Smooth muscle cell (in vitro differentiated cells): ENCODE data around the gene GFRA1. TPM values are rescaled to one million over a fixed set of nuclear protein-coding genes. Genes with fewer than 3 reads are reported as not detected.
"Not testable (repeated sequence)": the region's sequence is repeated elsewhere in the genome, so short reads cannot be mapped to it uniquely, and the experiment has no call there.

ENCODE experiments used
- DNase-seq: peaks from one replicate; lab custom pipeline; 2025; ENCODE audit not compliant: unreplicated experiment; lab: John Stamatoyannopoulos, UW
- H2AFZ ChIP-seq: fragments of 200-600 bp; sonication (generic); 2 replicates; pipeline ENCODE4 v1.6.0; 2016; ENCODE audit warnings: antibody characterized with exemption, low read depth, mild to moderate bottlenecking
- H3F3A ChIP-seq: fragments of 200-600 bp; sonication (generic); 2 replicates; pipeline ENCODE4 v1.6.0; 2017; ENCODE audit warnings: antibody characterized with exemption, low read depth
- H3K27ac ChIP-seq: fragments of 200-600 bp; sonication (generic); 2 replicates; pipeline ENCODE4 v1.5.1; 2016; ENCODE audit warnings: low read depth, mild to moderate bottlenecking
- H3K27me3 ChIP-seq: fragments of 200-600 bp; sonication (generic); 2 replicates; pipeline ENCODE4 v1.6.1; 2016; ENCODE audit warnings: low read depth, mild to moderate bottlenecking
- H3K36me3 ChIP-seq: fragments of 200-600 bp; sonication (generic); 2 replicates; pipeline ENCODE4 v1.5.1; 2016; ENCODE audit warnings: low read depth
- H3K4me1 ChIP-seq: fragments of 200-600 bp; sonication (generic); 2 replicates; pipeline ENCODE4 v1.5.1; 2016; ENCODE audit warnings: low read depth
- H3K4me2 ChIP-seq: fragments of 200-600 bp; sonication (generic); 2 replicates; pipeline ENCODE4 v1.6.0; 2016; ENCODE audit warnings: mild to moderate bottlenecking
- H3K4me3 ChIP-seq: fragments of 200-600 bp; sonication (generic); 2 replicates; pipeline ENCODE4 v1.5.1; 2016; ENCODE audit warnings: mild to moderate bottlenecking
- H3K79me2 ChIP-seq: fragments of 200-600 bp; sonication (generic); 2 replicates; pipeline ENCODE4 v1.6.0; 2016; ENCODE audit warnings: low read depth, mild to moderate bottlenecking
- H3K9ac ChIP-seq: fragments of 200-600 bp; sonication (generic); 2 replicates; pipeline ENCODE4 v1.6.0; 2016; ENCODE audit warnings: low read depth
- H3K9me3 ChIP-seq: fragments of 200-600 bp; sonication (generic); replicated peaks from 2 replicates; pipeline ENCODE4 v1.5.1; 2016; ENCODE audit warnings: low read depth
- H4K20me1 ChIP-seq: fragments of 200-600 bp; sonication (generic); 2 replicates; pipeline ENCODE4 v1.6.0; 2016; ENCODE audit warnings: low read depth
- CTCF ChIP-seq: fragments of 200-600 bp; sonication (generic); IDR thresholded peaks from 2 replicates; pipeline ENCODE4 v1.5.1; 2017; ENCODE audit warnings: borderline replicate concordance, mild to moderate bottlenecking, antibody characterized with exemption; ENCODE audit not compliant: insufficient read depth, poor library complexity, severe bottlenecking
- WGBS: methylation state at CpG from one replicate; pipeline ENCODE4 v1.1.7; 2016; ENCODE audit warnings: low lambda C conversion rate; 5-methylcytosine and 5-hydroxymethylcytosine counted together
- polyA plus RNA-seq: library from polyadenylated mRNA; unstranded; fragments of >200 nt; fragmentation: Nextera tagmentation; extraction: Ambion mirVana; gene quantifications from 2 replicates; pipeline ENCODE4 v1.2.1, GENCODE V29; 2016
- total RNA-seq: library from RNA; depleted of rRNA; stranded (reverse); fragments of >200 nt; gene quantifications from 2 replicates; pipeline ENCODE4 v1.2.3, GENCODE V29; 2014

GFRA1 gene
- total and polyA plus RNA-seq, 2 experiments from 2014 or later: 1.3 to 1.9 TPM

GRCh38 chr10:116056445-116057293 lies 216.3 kb downstream of the GFRA1 start:
- Histone ChIP-seq H3K27me3 (no peaks in the 10 kb centered on the region), H3K4me3 (no peak overlapping the region), H4K20me1 (no peaks in the 10 kb centered on the region), H3K4me1 (peaks cover 8% of the 10 kb centered on the region), H3K27ac (no peak overlapping the region), H3K9me3 (no peaks in the 10 kb centered on the region), H3K9ac (no peak overlapping the region), H3K79me2 (no peaks in the 10 kb centered on the region), H3K4me2 (no peak overlapping the region), H3F3A (no peaks in the 10 kb centered on the region), H2AFZ (no peak overlapping the region), H3K36me3 (no peaks in the 10 kb centered on the region)
- 93% methylated on average over 11 of the region's 11 CpGs for WGBS
- no peak for TF ChIP-seq CTCF
- DNase-seq: no peak

- no peak for TF ChIP-seq CTCF
- H3K4me2 ChIP-seq: no peak overlapping the region
- no peak overlapping the region for H3K9ac ChIP-seq
- H4K20me1 ChIP-seq: no peaks in the 10 kb centered on the region
- DNase-seq: no peak
- H3K9me3 ChIP-seq: no peaks in the 10 kb centered on the region
- no peak overlapping the region for H3K27ac ChIP-seq
- no peaks in the 10 kb centered on the region for H3K36me3 ChIP-seq
- H3K79me2 ChIP-seq: no peaks in the 10 kb centered on the region
- no peak overlapping the region for H3K4me3 ChIP-seq
- no peaks in the 10 kb centered on the region for H3K27me3 ChIP-seq
- H2AFZ ChIP-seq: no peak overlapping the region
- H3K4me1 ChIP-seq: peaks cover 8% of the 10 kb centered on the region
- 97% methylated on average over 3 of the region's 3 CpGs for WGBS
- H3F3A ChIP-seq: no peaks in the 10 kb centered on the region
These were observed 217.1 kb downstream of the GFRA1 start for GRCh38 chr10:116055917-116056252.

- Histone ChIP-seq H3K4me3 (no peak overlapping the region), H3K4me1 (peaks cover 8% of the 10 kb centered on the region), H4K20me1 (no peaks in the 10 kb centered on the region), H3K27ac (no peak overlapping the region), H3F3A (no peaks in the 10 kb centered on the region), H3K27me3 (peaks cover 2% of the 10 kb centered on the region), H3K79me2 (no peaks in the 10 kb centered on the region), H3K9ac (no peak overlapping the region), H3K9me3 (no peaks in the 10 kb centered on the region), H3K36me3 (no peaks in the 10 kb centered on the region), H3K4me2 (no peak overlapping the region), H2AFZ (no peak overlapping the region)
- TF ChIP-seq CTCF: no peak
- DNase-seq: no peak
- WGBS: 71% methylated on average over 14 of the region's 14 CpGs
These were observed 217.6 kb downstream of the GFRA1 start for GRCh38 chr10:116055252-116055916.

- Histone ChIP-seq H4K20me1 (no peaks in the 10 kb centered on the region), H3K4me3 (no peak overlapping the region), H3K4me2 (no peak overlapping the region), H2AFZ (no peak overlapping the region), H3K9ac (no peak overlapping the region), H3K27ac (no peak overlapping the region), H3F3A (no peaks in the 10 kb centered on the region), H3K79me2 (no peaks in the 10 kb centered on the region), H3K36me3 (no peaks in the 10 kb centered on the region), H3K27me3 (peaks cover 4% of the 10 kb centered on the region), H3K9me3 (no peaks in the 10 kb centered on the region), H3K4me1 (peaks cover 4% of the 10 kb centered on the region)
- no peak for DNase-seq
- no peak for TF ChIP-seq CTCF
- WGBS: 76% methylated on average over 4 of the region's 4 CpGs
These were observed 219.1 kb downstream of the GFRA1 start for GRCh38 chr10:116053910-116054309.

GRCh38 chr10:116053009-116053730 lies 219.8 kb downstream of the GFRA1 start:
- 95% methylated on average over 3 of the region's 3 CpGs for WGBS
- not testable (repeated sequence) for H3K79me2 ChIP-seq, H3K4me2 ChIP-seq, H3K27ac ChIP-seq, H3F3A ChIP-seq, H3K9me3 ChIP-seq, H3K9ac ChIP-seq, H3K4me1 ChIP-seq, H3K4me3 ChIP-seq, H3K36me3 ChIP-seq, H4K20me1 ChIP-seq, H2AFZ ChIP-seq, DNase-seq, H3K27me3 ChIP-seq
